Keratinocyte (primary cell): Measurements from ENCODE around the gene TCEAL3. TPM values are rescaled to one million over a fixed set of nuclear protein-coding genes. Genes with fewer than 3 reads are reported as not detected.
"Not testable (repeated sequence)": the region's sequence is repeated elsewhere in the genome, so short reads cannot be mapped to it uniquely, and the experiment has no call there.

Experiments
- DNase-seq: peaks from one replicate; pipeline ENCODE4 v3.0.0-alpha.2; 2011; ENCODE audit warnings: low read depth, missing footprints, low spot score
- FAIRE-seq: peaks from 2 replicates; lab custom pipeline; 2011; peaks lifted over from hg19 to GRCh38; lab: Jason Lieb, UNC
- H2AFZ ChIP-seq: 2 replicates; pipeline ENCODE4 v1.6.0; 2012; ENCODE audit warnings: low read length, control low read depth, inconsistent platforms; ENCODE audit not compliant: control insufficient read depth
- H3K27ac ChIP-seq: 2 replicates; pipeline ENCODE4 v1.5.1; 2011; ENCODE audit warnings: low read length; ENCODE audit not compliant: control insufficient read depth, insufficient read depth
- H3K27me3 ChIP-seq: 3 replicates; pipeline ENCODE4 v1.6.0; 2011; ENCODE audit warnings: low read length; ENCODE audit not compliant: control insufficient read depth, insufficient read depth; ENCODE audit errors: extremely low read depth
- H3K36me3 ChIP-seq, 2 experiments: 2 replicates in 1 of 2; 3 replicates in 1 of 2; pipeline ENCODE4 v1.5.1; 2011; ENCODE audit warnings: low read length in 2 of 2, mild to moderate bottlenecking in 1 of 2; ENCODE audit not compliant: control insufficient read depth in 2 of 2, insufficient read depth in 2 of 2; ENCODE audit errors: extremely low read depth in 1 of 2
- H3K4me1 ChIP-seq: 3 replicates; pipeline ENCODE4 v1.5.1; 2011; ENCODE audit warnings: low read length; ENCODE audit not compliant: control insufficient read depth, insufficient read depth; ENCODE audit errors: extremely low read depth
- H3K4me2 ChIP-seq: 3 replicates; pipeline ENCODE4 v1.6.0; 2011; ENCODE audit warnings: low read depth, low read length; ENCODE audit not compliant: control insufficient read depth, insufficient read depth; ENCODE audit errors: extremely low read depth
- H3K4me3 ChIP-seq, 3 experiments: fragments of 200-600 bp in 1 of 3; sonication (generic) in 1 of 3; 2 replicates in 2 of 3; 3 replicates in 1 of 3; pipeline ENCODE4 v1.5.1; 2011 to 2016; ENCODE audit warnings: low read length in 3 of 3, mild to moderate bottlenecking in 3 of 3, control low read depth in 2 of 3, inconsistent platforms in 1 of 3, low read depth in 1 of 3, mixed read lengths in 1 of 3, mixed run types in 1 of 3, moderate library complexity in 1 of 3; ENCODE audit not compliant: control insufficient read depth in 2 of 3, insufficient read depth in 2 of 3; ENCODE audit errors: extremely low read depth in 1 of 3
- H3K79me2 ChIP-seq: 2 replicates; pipeline ENCODE4 v1.6.0; 2012; ENCODE audit warnings: low read length; ENCODE audit not compliant: control insufficient read depth, insufficient read depth
- H3K9ac ChIP-seq: 3 replicates; pipeline ENCODE4 v1.6.0; 2011; ENCODE audit warnings: low read length; ENCODE audit not compliant: control insufficient read depth, insufficient read depth; ENCODE audit errors: extremely low read depth
- H3K9me1 ChIP-seq: 3 replicates; pipeline ENCODE4 v1.6.0; 2011; ENCODE audit warnings: low read length; ENCODE audit not compliant: control insufficient read depth, insufficient read depth; ENCODE audit errors: extremely low read depth
- H3K9me3 ChIP-seq: 2 replicates; pipeline ENCODE4 v1.5.1; 2012; ENCODE audit warnings: low read depth, low read length; ENCODE audit not compliant: control insufficient read depth
- H4K20me1 ChIP-seq: 3 replicates; pipeline ENCODE4 v1.6.0; 2011; ENCODE audit warnings: low read length; ENCODE audit not compliant: control insufficient read depth, insufficient read depth; ENCODE audit errors: extremely low read depth
- CTCF ChIP-seq, 3 experiments: IDR thresholded peaks in 1 of 3; conservative IDR thresholded peaks in 1 of 3; optimal IDR thresholded peaks in 1 of 3; 2 replicates in 2 of 3; 3 replicates in 1 of 3; pipeline versions ENCODE3 to v1.5.1; 2011; ENCODE audit warnings: low read length in 3 of 3, mild to moderate bottlenecking in 3 of 3, moderate library complexity in 2 of 3, control low read depth in 1 of 3, inconsistent platforms in 1 of 3; ENCODE audit not compliant: insufficient read depth in 2 of 3; ENCODE audit errors: extremely low read depth in 1 of 3
- EZH2 ChIP-seq: IDR thresholded peaks from one replicate; pipeline ENCODE4 v1.6.1; 2012; ENCODE audit warnings: inconsistent platforms, mild to moderate bottlenecking, low read length, moderate library complexity
- dilution Hi-C: fragments of 300-500 bp; cut with MboI; formaldehyde crosslinking; loops from one replicate; pipeline ENCODE4 v1.7.0; 2020; ENCODE audit warnings: low sequenced_read_pairs; ENCODE audit not compliant: extremely low pct_ligation_motif_present
- polyA plus RNA-seq, 5 experiments: library from polyadenylated mRNA; depleted of rRNA in 3 of 5; stranded (reverse) in 3 of 5; stranded (forward) in 1 of 5; unstranded in 1 of 5; fragments of >200 nt; gene quantifications; 1 replicate in 1 of 5; 2 replicates in 3 of 5; 3 replicates in 1 of 5; pipeline versions ENCODE4 v1.2.1 to v1.2.3, GENCODE V29; 2011 to 2012; ENCODE audit warnings: missing spikeins in 2 of 5, low read depth in 1 of 5, low replicate concordance in 1 of 5

The TCEAL3 gene
- polyA plus RNA-seq, 1 donor (not counting 4 experiments of a cell fraction or from before 2014, with no cell fraction given): 28.1 TPM

GRCh38 chrX:103586314-103586646, 21.5 kb upstream of the TCEAL3 start:
- Histone ChIP-seq H3K9ac (peak overlapping the region; percentile 84), H3K27me3 (no peaks in the 10 kb centered on the region), H3K4me3 (peak overlapping the region; percentile 60 to 77 (median 70)), H3K9me3 (no peaks in the 10 kb centered on the region), H4K20me1 (no peaks in the 10 kb centered on the region), H3K36me3 (peaks cover 2 to 3% of the 10 kb centered on the region in 2 experiments), H3K27ac (peak overlapping the region; percentile 59), H3K9me1 (no peaks in the 10 kb centered on the region), H3K4me1 (no peaks in the 10 kb centered on the region), H3K79me2 (peaks cover 11% of the 10 kb centered on the region), H2AFZ (no peak overlapping the region), H3K4me2 (peak overlapping the region; percentile 63)
- dilution Hi-C loops: no loop called here
- no peak for FAIRE-seq
- TF ChIP-seq EZH2: no peak
- no peak for TF ChIP-seq CTCF (optimal IDR thresholded peaks at IDR 0.05 in 1 of 3, IDR thresholded peaks at IDR 0.05 in 1 of 3, conservative IDR thresholded peaks at IDR 0.05 in 1 of 3; ENCODE audit: extremely low read depth in 1 of 3, insufficient read depth in 2 of 3, low read length in 3 of 3)
- no peak for DNase-seq

- H3K27me3 ChIP-seq: no peaks in the 10 kb centered on the region
- H3K9me3 ChIP-seq: no peaks in the 10 kb centered on the region
- DNase-seq: no peak
- no peaks in the 10 kb centered on the region for H4K20me1 ChIP-seq
- dilution Hi-C loops: no loop called here
- no peak for FAIRE-seq
- H3K36me3 ChIP-seq: peaks cover 2 to 3% of the 10 kb centered on the region in 2 experiments
- H3K27ac ChIP-seq: no peak overlapping the region
- peak overlapping the region; percentile 63 for H3K4me2 ChIP-seq
- H3K9me1 ChIP-seq: no peaks in the 10 kb centered on the region
- H3K4me1 ChIP-seq: no peaks in the 10 kb centered on the region
- H2AFZ ChIP-seq: no peak overlapping the region
- H3K9ac ChIP-seq: peak overlapping the region; percentile 84
- no peak for TF ChIP-seq CTCF (optimal IDR thresholded peaks at IDR 0.05 in 1 of 3, IDR thresholded peaks at IDR 0.05 in 1 of 3, conservative IDR thresholded peaks at IDR 0.05 in 1 of 3; ENCODE audit: extremely low read depth in 1 of 3, insufficient read depth in 2 of 3, low read length in 3 of 3)
- peaks cover 11% of the 10 kb centered on the region for H3K79me2 ChIP-seq
- H3K4me3 ChIP-seq: peak overlapping the region; percentile 60 to 77 (median 70)
These were observed 21.1 kb upstream of the TCEAL3 start for GRCh38 chrX:103586659-103587058.

- H3K27ac ChIP-seq, H3K36me3 ChIP-seq, H4K20me1 ChIP-seq, H3K9ac ChIP-seq, H3K9me3 ChIP-seq, H3K4me3 ChIP-seq, H3K4me1 ChIP-seq, H2AFZ ChIP-seq, H3K4me2 ChIP-seq, H3K27me3 ChIP-seq, H3K9me1 ChIP-seq, FAIRE-seq, DNase-seq, dilution Hi-C loops, H3K79me2 ChIP-seq: not testable (repeated sequence)
These were observed 15.5 kb upstream of the TCEAL3 start for GRCh38 chrX:103592295-103592694.

- DNase-seq, H3K4me2 ChIP-seq, dilution Hi-C loops, H3K4me1 ChIP-seq, H3K9me1 ChIP-seq, H3K9ac ChIP-seq, H3K9me3 ChIP-seq, H3K79me2 ChIP-seq, H4K20me1 ChIP-seq, H3K27me3 ChIP-seq, H3K27ac ChIP-seq, H3K36me3 ChIP-seq, H2AFZ ChIP-seq, H3K4me3 ChIP-seq, FAIRE-seq: not testable (repeated sequence)
These were observed 12.6 kb upstream of the TCEAL3 start for GRCh38 chrX:103595202-103595601.
